ENCODE data around the gene AIP. TPM values are rescaled to one million over a fixed set of nuclear protein-coding genes. Genes with fewer than 3 reads are reported as not detected.

The AIP gene
- total RNA-seq, 2 experiments from 2014 or later = 115 to 117 TPM

DNA sequence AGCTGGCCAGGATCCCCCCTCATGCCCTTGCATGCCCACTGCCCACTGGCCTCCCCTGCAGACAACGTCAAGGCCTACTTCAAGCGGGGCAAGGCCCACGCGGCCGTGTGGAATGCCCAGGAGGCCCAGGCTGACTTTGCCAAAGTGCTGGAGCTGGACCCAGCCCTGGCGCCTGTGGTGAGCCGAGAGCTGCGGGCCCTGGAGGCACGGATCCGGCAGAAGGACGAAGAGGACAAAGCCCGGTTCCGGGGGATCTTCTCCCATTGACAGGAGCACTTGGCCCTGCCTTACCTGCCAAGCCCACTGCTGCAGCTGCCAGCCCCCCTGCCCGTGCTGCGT is 7.9 kb downstream of the AIP start:
- intact Hi-C loops (cut with DNase I, micrococcal nuclease) = no loop called here
- ChIA-PET POLR2A (interaction anchor here (1.1 to 2.0 kb wide), 4 partner anchors 8 to 70 kb away, joined by 4 to 15 read pairs (median 5); partner anchors contain the start of genes AIP and PTPRCAP), CTCF (interaction anchor here (1.0 kb wide), 1 partner anchor 134 kb away, joined by 3 read pairs; no protein-coding TSS in a partner anchor)
- no peak for ATAC-seq (ENCODE audit: poor library complexity)
- peak in 1 of 14 experiments; percentile 18 for DNase-seq
- H3K4me1 ChIP-seq (ENCODE audit: insufficient read depth, low read length) = peaks cover 49% of the 10 kb centered on the region
- H3K4me3 ChIP-seq (ENCODE audit: low read length) = no peak overlapping the region
- no peaks in the 10 kb centered on the region for H3K9me3 ChIP-seq (ENCODE audit: control insufficient read depth in 1 of 2, insufficient read depth in 1 of 2, low read length in 2 of 2)
- Mint-ChIP-seq H3K27me3 (no peaks in the 10 kb centered on the region), H3K4me1 (ENCODE audit: low read depth) (peaks cover 37% of the 10 kb centered on the region), H3K27ac (peak overlapping the region; percentile 68), H3K36me3 (ENCODE audit: low read depth) (peaks cover 72% of the 10 kb centered on the region), H3K9me3 (no peaks in the 10 kb centered on the region), H3K4me3 (no peak overlapping the region)
- H3K27me3 ChIP-seq (ENCODE audit: control insufficient read depth in 1 of 2, insufficient read depth in 2 of 2, low read length in 2 of 2) = no peaks in the 10 kb centered on the region
- H3K27ac ChIP-seq (ENCODE audit: low read depth in 1 of 2, low read length in 2 of 2) = no peak overlapping the region
- TF ChIP-seq, protein P1, sequence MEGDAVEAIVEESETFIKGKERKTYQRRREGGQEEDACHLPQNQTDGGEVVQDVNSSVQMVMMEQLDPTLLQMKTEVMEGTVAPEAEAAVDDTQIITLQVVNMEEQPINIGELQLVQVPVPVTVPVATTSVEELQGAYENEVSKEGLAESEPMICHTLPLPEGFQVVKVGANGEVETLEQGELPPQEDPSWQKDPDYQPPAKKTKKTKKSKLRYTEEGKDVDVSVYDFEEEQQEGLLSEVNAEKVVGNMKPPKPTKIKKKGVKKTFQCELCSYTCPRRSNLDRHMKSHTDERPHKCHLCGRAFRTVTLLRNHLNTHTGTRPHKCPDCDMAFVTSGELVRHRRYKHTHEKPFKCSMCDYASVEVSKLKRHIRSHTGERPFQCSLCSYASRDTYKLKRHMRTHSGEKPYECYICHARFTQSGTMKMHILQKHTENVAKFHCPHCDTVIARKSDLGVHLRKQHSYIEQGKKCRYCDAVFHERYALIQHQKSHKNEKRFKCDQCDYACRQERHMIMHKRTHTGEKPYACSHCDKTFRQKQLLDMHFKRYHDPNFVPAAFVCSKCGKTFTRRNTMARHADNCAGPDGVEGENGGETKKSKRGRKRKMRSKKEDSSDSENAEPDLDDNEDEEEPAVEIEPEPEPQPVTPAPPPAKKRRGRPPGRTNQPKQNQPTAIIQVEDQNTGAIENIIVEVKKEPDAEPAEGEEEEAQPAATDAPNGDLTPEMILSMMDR (IDR thresholded peaks at IDR 0.05) = no peak
- H3K36me3 ChIP-seq (ENCODE audit: insufficient read depth, low read length) = peaks cover 85% of the 10 kb centered on the region

GRCh38 chr11:67491276-67492068 is 8.6 kb downstream of the AIP start:
- peak overlapping the region; percentile 68 for H3K27ac Mint-ChIP-seq
- ChIA-PET CTCF (no interaction called here), POLR2A (interaction anchor here (0.6 to 2.5 kb wide), 7 partner anchors 8 to 203 kb away, joined by 3 to 15 read pairs (median 5); partner anchors contain the start of genes AIP and PTPRCAP)
- intact Hi-C loops (cut with DNase I, micrococcal nuclease) = no loop called here
- H3K4me3 ChIP-seq (ENCODE audit: low read length) = no peak overlapping the region
- H3K4me1 ChIP-seq (ENCODE audit: insufficient read depth, low read length) = peaks cover 41% of the 10 kb centered on the region
- peaks cover 72% of the 10 kb centered on the region for H3K36me3 Mint-ChIP-seq (ENCODE audit: low read depth)
- TF ChIP-seq, protein P1 (IDR thresholded peaks at IDR 0.05) = no peak
- H3K9me3 ChIP-seq (ENCODE audit: control insufficient read depth in 1 of 2, insufficient read depth in 1 of 2, low read length in 2 of 2) = no peaks in the 10 kb centered on the region
- H3K27ac ChIP-seq (ENCODE audit: low read depth in 1 of 2, low read length in 2 of 2) = no peak overlapping the region
- H3K27me3 ChIP-seq (ENCODE audit: control insufficient read depth in 1 of 2, insufficient read depth in 2 of 2, low read length in 2 of 2) = no peaks in the 10 kb centered on the region
- no peak overlapping the region for H3K4me3 Mint-ChIP-seq
- no peak for ATAC-seq (ENCODE audit: poor library complexity)
- peaks cover 30% of the 10 kb centered on the region for H3K4me1 Mint-ChIP-seq (ENCODE audit: low read depth)
- H3K27me3 Mint-ChIP-seq = no peaks in the 10 kb centered on the region
- H3K9me3 Mint-ChIP-seq = no peaks in the 10 kb centered on the region
- H3K36me3 ChIP-seq (ENCODE audit: insufficient read depth, low read length) = peaks cover 93% of the 10 kb centered on the region
- DNase-seq = peak in 1 of 14 experiments; percentile 19

GRCh38 chr11:67492069-67492727 is 9.4 kb downstream of the AIP start:
- ATAC-seq (ENCODE audit: poor library complexity) (no peak), DNase-seq (no peak)
- H3K4me1 ChIP-seq (ENCODE audit: insufficient read depth, low read length) = peaks cover 34% of the 10 kb centered on the region
- peak overlapping the region in 1 of 2 donors; percentile 34 for H3K27ac ChIP-seq (ENCODE audit: low read depth in 1 of 2, low read length in 2 of 2)
- H3K27ac Mint-ChIP-seq = no peak overlapping the region
- TF ChIP-seq, protein P1 (IDR thresholded peaks at IDR 0.05) = no peak
- no peak overlapping the region for H3K4me3 Mint-ChIP-seq
- H3K36me3 Mint-ChIP-seq (ENCODE audit: low read depth) = peaks cover 73% of the 10 kb centered on the region
- H3K27me3 ChIP-seq (ENCODE audit: control insufficient read depth in 1 of 2, insufficient read depth in 2 of 2, low read length in 2 of 2) = no peaks in the 10 kb centered on the region
- CTCF ChIA-PET = interaction anchor here (0.7 kb wide), 1 partner anchor 103 kb away, joined by 3 read pairs; no protein-coding TSS in a partner anchor
- intact Hi-C loops (cut with DNase I, micrococcal nuclease) = no loop called here
- H3K4me3 ChIP-seq (ENCODE audit: low read length) = no peak overlapping the region
- POLR2A ChIA-PET = interaction anchor here (0.6 to 2.5 kb wide), 8 partner anchors 9 to 204 kb away, joined by 3 to 9 read pairs (median 3); partner anchors contain the start of genes AIP, PPP1CA and PTPRCAP
- peaks cover 91% of the 10 kb centered on the region for H3K36me3 ChIP-seq (ENCODE audit: insufficient read depth, low read length)
- peaks cover 24% of the 10 kb centered on the region for H3K4me1 Mint-ChIP-seq (ENCODE audit: low read depth)
- H3K27me3 Mint-ChIP-seq = no peaks in the 10 kb centered on the region
- no peaks in the 10 kb centered on the region for H3K9me3 Mint-ChIP-seq
- H3K9me3 ChIP-seq (ENCODE audit: control insufficient read depth in 1 of 2, insufficient read depth in 1 of 2, low read length in 2 of 2) = no peaks in the 10 kb centered on the region
